Right lobe of liver (tissue), 4 donors: ENCODE data around the gene ZNF488.

Source experiments
- CTCF ChIP-seq, 4 donors: fragments of 200-600 bp in 3 of 4; fragments of 450-650 bp in 1 of 4; IDR thresholded peaks; one replicate each; pipeline versions ENCODE4 v1.5.1 to v1.8.0; 2016 to 2022; ENCODE audit warnings: antibody characterized with exemption in 4 of 4, mild to moderate bottlenecking in 2 of 4
- POLR2A ChIP-seq: fragments of 450-650 bp; IDR thresholded peaks from one replicate; pipeline ENCODE4 v1.6.1; 2017; ENCODE audit warnings: antibody characterized with exemption, mild to moderate bottlenecking
- donor health status: DM: no; HTN: no; CAD: no.
- donor health status: DM: no; HTN: no; CAD: no.
- donor health status: DM: no; HTN: yes; CAD: no.

GRCh38 chr10:47414227-47414592, 30.1 kb upstream of the ZNF488 start:
- TF ChIP-seq CTCF (IDR thresholded peaks at IDR 0.05) (no peak), POLR2A (no peak)
